ENCODE data around the gene MCF2L.

The MCF2L gene

DNA sequence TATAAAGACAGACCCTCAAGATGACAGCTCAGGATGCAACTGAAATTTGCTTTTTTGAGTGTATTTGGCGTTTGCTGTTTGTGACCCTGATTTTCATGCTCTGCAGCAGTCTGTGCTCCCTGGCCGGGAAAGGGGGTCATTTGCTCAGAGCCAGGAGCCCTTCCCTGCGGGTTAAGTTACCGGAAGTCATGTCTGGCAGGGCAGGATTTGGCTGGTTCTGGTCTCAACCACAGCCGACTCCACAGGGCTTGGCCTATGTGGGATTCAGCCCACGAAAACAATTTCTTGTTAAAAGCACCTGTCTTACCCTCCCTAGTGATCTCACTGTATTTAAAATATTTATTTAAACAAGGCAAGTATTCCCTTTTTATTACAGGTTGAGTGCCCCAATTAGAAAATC lies 22.6 kb downstream of the MCF2L start:
- TF ChIP-seq, protein P1, sequence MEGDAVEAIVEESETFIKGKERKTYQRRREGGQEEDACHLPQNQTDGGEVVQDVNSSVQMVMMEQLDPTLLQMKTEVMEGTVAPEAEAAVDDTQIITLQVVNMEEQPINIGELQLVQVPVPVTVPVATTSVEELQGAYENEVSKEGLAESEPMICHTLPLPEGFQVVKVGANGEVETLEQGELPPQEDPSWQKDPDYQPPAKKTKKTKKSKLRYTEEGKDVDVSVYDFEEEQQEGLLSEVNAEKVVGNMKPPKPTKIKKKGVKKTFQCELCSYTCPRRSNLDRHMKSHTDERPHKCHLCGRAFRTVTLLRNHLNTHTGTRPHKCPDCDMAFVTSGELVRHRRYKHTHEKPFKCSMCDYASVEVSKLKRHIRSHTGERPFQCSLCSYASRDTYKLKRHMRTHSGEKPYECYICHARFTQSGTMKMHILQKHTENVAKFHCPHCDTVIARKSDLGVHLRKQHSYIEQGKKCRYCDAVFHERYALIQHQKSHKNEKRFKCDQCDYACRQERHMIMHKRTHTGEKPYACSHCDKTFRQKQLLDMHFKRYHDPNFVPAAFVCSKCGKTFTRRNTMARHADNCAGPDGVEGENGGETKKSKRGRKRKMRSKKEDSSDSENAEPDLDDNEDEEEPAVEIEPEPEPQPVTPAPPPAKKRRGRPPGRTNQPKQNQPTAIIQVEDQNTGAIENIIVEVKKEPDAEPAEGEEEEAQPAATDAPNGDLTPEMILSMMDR (IDR thresholded peaks at IDR 0.05; ENCODE audit: low read depth, low read length): no peak
- no peak overlapping the region for H3K27ac ChIP-seq
- no peaks in the 10 kb centered on the region; the same call in 1 of the 2 replicates for H3K36me3 ChIP-seq
- H3K9me3 ChIP-seq (ENCODE audit: severe bottlenecking): peaks cover 4% of the 10 kb centered on the region
- no peak overlapping the region for H3K4me3 ChIP-seq (ENCODE audit: low read depth, low read length)
- no peaks in the 10 kb centered on the region for H3K27me3 ChIP-seq (ENCODE audit: insufficient read depth, low read depth, severe bottlenecking)
- DNase-seq: no peak

DNA sequence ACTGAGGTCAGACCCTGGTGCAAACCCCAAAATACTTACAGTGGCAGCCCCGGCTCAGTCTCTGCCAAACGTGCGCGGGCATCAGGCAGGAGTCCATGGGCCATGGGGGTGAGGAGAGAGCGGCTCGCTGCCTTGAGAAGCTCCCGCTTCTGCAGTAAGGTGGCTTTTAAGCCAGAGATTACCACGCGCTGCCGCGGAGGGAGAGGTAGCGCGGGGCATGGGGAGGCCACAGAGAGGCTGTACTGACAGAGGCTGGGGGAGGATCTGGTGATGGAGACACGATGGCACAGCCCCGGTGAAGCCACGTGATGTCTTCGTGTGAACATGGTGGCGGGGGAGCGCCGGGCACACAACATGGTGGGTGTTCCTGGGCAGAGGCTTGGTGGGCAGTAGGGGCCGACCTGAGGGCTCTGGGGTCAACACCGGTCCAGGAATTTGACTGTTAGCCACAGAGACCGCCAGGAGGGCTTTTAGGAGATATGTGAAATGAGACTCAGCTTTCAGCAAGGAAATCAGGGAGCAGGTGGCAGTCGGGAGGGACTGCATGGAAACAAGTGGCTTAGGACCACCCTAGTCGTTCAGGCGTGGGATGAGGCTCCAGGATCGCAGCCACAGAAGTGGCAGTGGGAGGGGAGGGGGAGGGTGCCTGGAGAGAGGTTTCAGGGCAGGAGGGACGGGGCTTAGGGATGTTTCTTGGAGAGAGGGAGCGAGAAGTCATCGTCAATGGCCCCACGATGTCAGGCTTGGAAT lies 24.1 kb downstream of the MCF2L start:
- Histone ChIP-seq H3K9me3 (ENCODE audit: severe bottlenecking) (peaks cover 4% of the 10 kb centered on the region), H3K4me3 (ENCODE audit: low read depth, low read length) (no peak overlapping the region), H3K27me3 (ENCODE audit: insufficient read depth, low read depth, severe bottlenecking) (no peaks in the 10 kb centered on the region), H3K36me3 (no peaks in the 10 kb centered on the region; the same call in 1 of the 2 replicates), H3K27ac (no peak overlapping the region)
- TF ChIP-seq, protein P1 (IDR thresholded peaks at IDR 0.05; ENCODE audit: low read depth, low read length): no peak
- DNase-seq: no peak

DNA sequence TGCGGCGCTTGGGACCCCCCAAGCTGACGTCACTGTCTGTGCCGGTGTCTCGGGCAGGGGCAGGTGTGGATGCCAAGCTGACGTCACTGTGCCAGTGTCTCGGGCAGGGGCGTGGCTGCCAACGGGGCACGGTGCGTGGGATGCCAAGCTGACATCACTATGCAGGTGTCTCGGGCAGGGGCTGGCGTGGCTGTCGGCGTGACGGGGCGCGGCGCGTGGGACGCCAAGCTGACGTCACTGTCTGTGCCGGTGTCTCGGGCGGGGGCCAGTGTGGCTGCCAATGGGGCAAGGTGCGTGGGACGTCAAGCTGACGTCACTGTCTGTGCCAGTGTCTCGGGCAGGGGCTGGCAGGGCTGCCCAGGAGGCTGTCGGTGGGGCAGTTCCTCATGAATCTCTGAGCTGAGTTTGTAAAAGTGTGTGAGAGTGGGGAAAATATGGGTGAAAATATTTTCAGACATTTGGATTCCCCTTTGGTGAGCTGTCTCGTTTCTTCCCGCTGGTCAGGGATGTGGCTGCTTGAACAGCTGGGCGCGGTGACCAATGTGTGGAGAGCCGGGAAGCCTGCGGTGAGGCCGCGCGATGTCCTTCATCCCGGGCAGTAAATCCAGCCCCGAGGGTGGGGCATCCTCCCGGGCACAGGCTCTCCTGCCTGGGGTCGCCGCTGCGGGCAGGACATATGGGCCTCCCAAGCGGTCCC lies 25.2 kb downstream of the MCF2L start:
- Histone ChIP-seq H3K27ac (no peak overlapping the region), H3K36me3 (no peaks in the 10 kb centered on the region; the same call in 1 of the 2 replicates), H3K4me3 (ENCODE audit: low read depth, low read length) (no peak overlapping the region), H3K9me3 (ENCODE audit: severe bottlenecking) (peaks cover 4% of the 10 kb centered on the region), H3K27me3 (ENCODE audit: insufficient read depth, low read depth, severe bottlenecking) (no peaks in the 10 kb centered on the region)
- no peak for DNase-seq
- TF ChIP-seq, protein P1 (IDR thresholded peaks at IDR 0.05; ENCODE audit: low read depth, low read length): no peak

DNA sequence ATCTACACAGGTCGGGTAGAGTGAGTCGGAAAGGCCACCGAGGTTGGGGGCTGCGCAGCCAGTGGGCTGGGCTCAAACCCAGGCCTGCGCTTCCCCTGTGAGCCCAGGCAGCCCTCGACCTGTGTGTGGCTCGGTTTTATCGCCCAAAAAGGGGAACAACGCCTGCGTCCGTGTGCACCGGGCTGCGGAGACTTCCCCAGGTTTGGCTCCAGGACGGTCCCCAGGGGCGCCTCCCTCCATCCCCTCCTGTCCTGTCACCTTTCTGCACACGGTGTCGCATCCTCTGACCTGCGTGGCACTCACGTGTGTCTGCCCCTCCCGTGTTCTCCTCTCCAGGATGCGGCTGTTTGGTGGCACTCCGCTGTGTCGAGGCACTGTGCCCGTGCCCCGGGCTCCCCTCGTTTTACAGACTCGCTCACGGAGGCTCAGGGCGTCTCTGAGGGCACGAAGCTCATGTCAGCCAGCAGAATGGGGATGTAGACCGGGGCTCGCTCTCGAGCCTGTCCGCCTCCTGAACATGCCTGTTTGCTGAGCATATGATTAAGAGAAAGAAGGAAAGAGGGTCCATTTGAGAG lies 25.9 kb downstream of the MCF2L start:
- Histone ChIP-seq H3K4me3 (ENCODE audit: low read depth, low read length) (no peak overlapping the region), H3K9me3 (ENCODE audit: severe bottlenecking) (peaks cover 1% of the 10 kb centered on the region), H3K27me3 (ENCODE audit: insufficient read depth, low read depth, severe bottlenecking) (no peaks in the 10 kb centered on the region), H3K27ac (no peak overlapping the region), H3K36me3 (no peaks in the 10 kb centered on the region; the same call in 1 of the 2 replicates)
- TF ChIP-seq, protein P1 (IDR thresholded peaks at IDR 0.05; ENCODE audit: low read depth, low read length): no peak
- DNase-seq: no peak

DNA sequence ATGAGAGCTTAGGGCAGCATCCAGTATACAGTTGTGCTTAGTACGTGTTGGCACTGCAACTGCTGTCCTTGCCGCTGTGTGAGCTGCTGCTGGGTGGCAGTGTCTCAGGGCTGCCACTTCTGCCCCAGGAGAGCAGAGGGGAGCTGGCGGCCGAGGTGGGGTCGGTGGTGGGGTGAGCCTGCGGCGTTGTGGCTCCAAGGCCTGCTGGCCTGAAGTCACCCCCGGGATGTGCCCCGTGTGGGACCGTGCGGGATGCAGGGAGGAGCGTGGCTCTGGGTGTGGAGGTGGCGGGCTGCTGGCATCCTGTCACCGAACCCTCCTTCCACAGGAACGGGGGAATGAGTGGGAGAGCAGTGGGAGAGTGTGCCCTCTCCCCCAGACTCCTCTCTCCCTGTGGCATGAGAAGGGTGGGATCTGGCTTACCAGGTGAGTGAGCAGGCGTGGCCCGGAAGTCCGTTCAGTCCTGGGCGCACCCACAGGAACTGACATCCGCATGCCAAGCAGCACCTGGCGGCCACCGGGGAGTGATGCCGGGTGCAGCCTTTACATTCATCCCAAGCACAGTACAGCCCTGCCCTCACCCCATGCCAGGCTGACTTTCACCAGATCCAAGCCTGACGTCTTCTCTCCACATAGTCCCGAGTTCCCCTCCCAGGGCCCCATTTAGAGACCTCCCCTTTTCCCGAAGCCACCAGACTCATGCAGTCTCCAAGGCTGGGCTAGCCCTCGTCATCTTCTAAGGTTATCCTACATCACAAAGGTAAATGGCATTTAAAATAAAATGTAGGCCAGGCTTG lies 26.6 kb downstream of the MCF2L start:
- no peaks in the 10 kb centered on the region for H3K9me3 ChIP-seq (ENCODE audit: severe bottlenecking)
- H3K27me3 ChIP-seq (ENCODE audit: insufficient read depth, low read depth, severe bottlenecking): no peaks in the 10 kb centered on the region
- no peak overlapping the region for H3K27ac ChIP-seq
- no peak for DNase-seq
- no peaks in the 10 kb centered on the region for H3K36me3 ChIP-seq
- H3K4me3 ChIP-seq (ENCODE audit: low read depth, low read length): no peak overlapping the region
- TF ChIP-seq, protein P1 (IDR thresholded peaks at IDR 0.05; ENCODE audit: low read depth, low read length): no peak
